Measurements from ENCODE around the gene SPACA7.

The SPACA7 gene

DNA sequence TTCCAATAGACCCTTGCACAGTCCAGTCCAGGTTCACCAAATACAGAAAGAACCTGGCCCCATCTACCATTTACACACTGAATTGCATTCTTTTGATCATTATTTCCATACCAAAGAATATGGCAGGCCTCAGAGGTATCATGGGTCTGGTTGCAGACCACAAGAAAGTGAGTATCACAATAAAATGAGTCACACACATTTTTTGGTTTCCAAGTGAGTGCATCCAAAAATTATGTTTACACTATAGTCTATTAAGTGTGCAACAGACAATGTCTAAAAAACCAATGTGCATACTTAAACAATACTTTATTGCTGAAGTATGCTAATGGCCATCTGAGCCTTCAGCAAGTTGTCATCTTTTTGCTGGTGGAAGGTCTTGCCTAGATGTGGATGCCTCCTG is 105.3 kb downstream of the SPACA7 start:
- DNase-seq (ENCODE audit: low read depth), result no peak

DNA sequence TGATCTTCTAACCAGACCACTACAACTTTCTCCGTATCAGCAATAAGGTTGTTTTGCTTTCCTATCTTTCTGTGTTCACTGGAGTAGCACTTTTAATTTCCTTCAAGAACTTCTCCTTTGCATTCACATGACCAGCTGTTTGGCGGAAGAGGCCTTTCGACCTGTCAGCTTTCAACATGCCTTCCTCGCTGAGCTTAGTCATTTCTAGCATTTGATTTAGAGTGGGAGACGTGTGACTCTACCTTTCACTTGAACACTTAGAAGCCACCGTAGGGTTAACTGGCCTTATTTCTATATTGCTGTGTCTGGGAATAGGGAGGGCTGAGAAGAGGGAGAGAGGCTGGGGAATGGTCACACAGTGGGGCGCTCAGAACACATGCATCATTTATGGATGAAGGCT is 107.1 kb downstream of the SPACA7 start:
- no peak overlapping the region for H3K4me3 ChIP-seq (ENCODE audit: control insufficient read depth, low read depth, low read length)
- DNase-seq (ENCODE audit: low read depth), result no peak
- TF ChIP-seq, protein P1, sequence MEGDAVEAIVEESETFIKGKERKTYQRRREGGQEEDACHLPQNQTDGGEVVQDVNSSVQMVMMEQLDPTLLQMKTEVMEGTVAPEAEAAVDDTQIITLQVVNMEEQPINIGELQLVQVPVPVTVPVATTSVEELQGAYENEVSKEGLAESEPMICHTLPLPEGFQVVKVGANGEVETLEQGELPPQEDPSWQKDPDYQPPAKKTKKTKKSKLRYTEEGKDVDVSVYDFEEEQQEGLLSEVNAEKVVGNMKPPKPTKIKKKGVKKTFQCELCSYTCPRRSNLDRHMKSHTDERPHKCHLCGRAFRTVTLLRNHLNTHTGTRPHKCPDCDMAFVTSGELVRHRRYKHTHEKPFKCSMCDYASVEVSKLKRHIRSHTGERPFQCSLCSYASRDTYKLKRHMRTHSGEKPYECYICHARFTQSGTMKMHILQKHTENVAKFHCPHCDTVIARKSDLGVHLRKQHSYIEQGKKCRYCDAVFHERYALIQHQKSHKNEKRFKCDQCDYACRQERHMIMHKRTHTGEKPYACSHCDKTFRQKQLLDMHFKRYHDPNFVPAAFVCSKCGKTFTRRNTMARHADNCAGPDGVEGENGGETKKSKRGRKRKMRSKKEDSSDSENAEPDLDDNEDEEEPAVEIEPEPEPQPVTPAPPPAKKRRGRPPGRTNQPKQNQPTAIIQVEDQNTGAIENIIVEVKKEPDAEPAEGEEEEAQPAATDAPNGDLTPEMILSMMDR (IDR thresholded peaks at IDR 0.05; ENCODE audit: control insufficient read depth, insufficient read depth, low read depth, low read length, missing control alignments), result no peak

More for the DNA sequence above, 105.3 kb downstream of the SPACA7 start:
- TF ChIP-seq, protein P1 (IDR thresholded peaks at IDR 0.05; ENCODE audit: control insufficient read depth, insufficient read depth, low read depth, low read length, missing control alignments), result no peak
- H3K4me3 ChIP-seq (ENCODE audit: control insufficient read depth, low read depth, low read length), result no peak overlapping the region
